LNCaP clone FGC (cell line): ENCODE results near the gene TRAPPC2L.
A peak's percentile ranks its signal among the peaks of the same experiment; 100 is the strongest.

ENCODE experiments used
- DNase-seq: peaks from one replicate; pipeline ENCODE4 v3.0.0-alpha.2; 2011; ENCODE audit warnings: low read depth
- H3K4me3 ChIP-seq: 2 replicates; pipeline ENCODE4 v1.5.1; 2011; ENCODE audit warnings: mild to moderate bottlenecking, low read depth, low read length, control low read depth
- CTCF ChIP-seq: IDR thresholded peaks from 2 replicates; pipeline ENCODE4 v1.5.1; 2012; ENCODE audit warnings: mild to moderate bottlenecking; ENCODE audit not compliant: control insufficient read depth, insufficient read depth; ENCODE audit errors: extremely low read depth

The TRAPPC2L gene

GRCh38 chr16:88853325-88853941, 3.5 kb upstream of the TRAPPC2L start:
- no peak for DNase-seq
- TF ChIP-seq CTCF: no peak
- H3K4me3 ChIP-seq: no peak overlapping the region

GRCh38 chr16:88854306-88855111, 2.4 kb upstream of the TRAPPC2L start:
- no peak for DNase-seq
- H3K4me3 ChIP-seq: no peak overlapping the region
- no peak for TF ChIP-seq CTCF

- no peak for TF ChIP-seq CTCF
- no peak for DNase-seq
- no peak overlapping the region for H3K4me3 ChIP-seq
Measured at GRCh38 chr16:88855176-88855575, 1.8 kb upstream of the TRAPPC2L start.

GRCh38 chr16:88855736-88856121, 1.2 kb upstream of the TRAPPC2L start:
- H3K4me3 ChIP-seq: peak overlapping the region; percentile 82

GRCh38 chr16:88856122-88856827, 652 bp upstream of the TRAPPC2L start:
- TF ChIP-seq CTCF: no peak
- H3K4me3 ChIP-seq: peak overlapping the region; percentile 82
- no peak for DNase-seq

More at GRCh38 chr16:88855736-88856121, 1.2 kb upstream of the TRAPPC2L start:
- no peak for TF ChIP-seq CTCF
- DNase-seq: no peak

GRCh38 chr16:88857728-88858339, 907 bp downstream of the TRAPPC2L start:
- peak; percentile 83 for TF ChIP-seq CTCF

More at GRCh38 chr16:88857728-88858339, 907 bp downstream of the TRAPPC2L start:
- peak overlapping the region; percentile 82 for H3K4me3 ChIP-seq
- DNase-seq: peak; percentile 21
